Erythroblast (primary cell): ENCODE data around the gene CFAP97D1.
A peak's percentile ranks its signal among the peaks of the same experiment; 100 is the strongest.

Experiments
- DNase-seq, 2 experiments: peaks; one replicate each; lab custom pipeline; 2025; lab: John Stamatoyannopoulos, UW
- GATA1 ChIP-seq: IDR thresholded peaks from 2 replicates; pipeline ENCODE4 v1.6.1; 2011; ENCODE audit warnings: low read depth, mild to moderate bottlenecking, control low read depth, low read length, moderate library complexity
- POLR2A ChIP-seq: IDR thresholded peaks from 2 replicates; pipeline ENCODE4 v1.6.1; 2011; ENCODE audit warnings: mild to moderate bottlenecking, low read length

The CFAP97D1 gene

GRCh38 chr17:43780135-43780534 is at the start of gene CFAP97D1:
Gene CFAP97D1 (plus strand): TSS chr17:43780435. CDS start chr17:43780463, 28 bp downstream.
- no peak for DNase-seq
- no peak for TF ChIP-seq GATA1
- no peak for TF ChIP-seq POLR2A

GRCh38 chr17:43732958-43733357 is 47.3 kb upstream of the CFAP97D1 start:
- DNase-seq: no peak

GRCh38 chr17:43733956-43734355 is 46.3 kb upstream of the CFAP97D1 start:
- no peak for DNase-seq
- TF ChIP-seq GATA1: no peak
- no peak for TF ChIP-seq POLR2A

More at GRCh38 chr17:43732958-43733357, 47.3 kb upstream of the CFAP97D1 start:
- no peak for TF ChIP-seq POLR2A
- TF ChIP-seq GATA1: no peak

- TF ChIP-seq GATA1: no peak
- TF ChIP-seq POLR2A: no peak
- DNase-seq: no peak
These were observed 45.9 kb upstream of the CFAP97D1 start for GRCh38 chr17:43734376-43734775.

- TF ChIP-seq POLR2A: no peak
- no peak for DNase-seq
These were observed 43.8 kb upstream of the CFAP97D1 start for GRCh38 chr17:43736389-43736788.

GRCh38 chr17:43737722-43738121 is 42.5 kb upstream of the CFAP97D1 start:
- no peak for DNase-seq
- TF ChIP-seq GATA1 (no peak), POLR2A (no peak)

GRCh38 chr17:43740541-43740940 is 39.7 kb upstream of the CFAP97D1 start:
- no peak for TF ChIP-seq POLR2A
- no peak for TF ChIP-seq GATA1
- DNase-seq: no peak

- TF ChIP-seq POLR2A (no peak), GATA1 (no peak)
- DNase-seq: no peak
These were observed 38.6 kb upstream of the CFAP97D1 start for GRCh38 chr17:43741636-43742035.

GRCh38 chr17:43745541-43745940 is 34.7 kb upstream of the CFAP97D1 start:
- no peak for DNase-seq
- TF ChIP-seq GATA1 (no peak), POLR2A (no peak)

GRCh38 chr17:43750153-43750552 is 30.1 kb upstream of the CFAP97D1 start:
- no peak for DNase-seq
- TF ChIP-seq GATA1 (no peak), POLR2A (no peak)

GRCh38 chr17:43753493-43754129 is 26.6 kb upstream of the CFAP97D1 start:
- no peak for DNase-seq
- TF ChIP-seq POLR2A (no peak), GATA1 (no peak)

GRCh38 chr17:43754947-43755346 is 25.3 kb upstream of the CFAP97D1 start:
- TF ChIP-seq POLR2A (no peak), GATA1 (no peak)
- DNase-seq: no peak

GRCh38 chr17:43755389-43755875 is 24.8 kb upstream of the CFAP97D1 start:
- TF ChIP-seq POLR2A (no peak), GATA1 (no peak)
- peak; percentile 4 to 10 for DNase-seq

- DNase-seq: no peak
- no peak for TF ChIP-seq GATA1
- TF ChIP-seq POLR2A: no peak
These were observed 24.0 kb upstream of the CFAP97D1 start for GRCh38 chr17:43756201-43756600.

- no peak for DNase-seq
These were observed 23.0 kb upstream of the CFAP97D1 start for GRCh38 chr17:43757171-43757660.

More at GRCh38 chr17:43757171-43757660, 23.0 kb upstream of the CFAP97D1 start:
- TF ChIP-seq POLR2A (no peak), GATA1 (no peak)
